AG04449 (cell line): ENCODE data around the gene NUP93.
"Not testable (repeated sequence)": the region's sequence is repeated elsewhere in the genome, so short reads cannot be mapped to it uniquely, and the experiment has no call there.

Experiments used
- CTCF ChIA-PET: fragments of 350-600 bp; formaldehyde crosslinking; extraction: SDS; loops from one replicate; lab custom pipeline; 2021; ENCODE audit warnings: antibody characterized with exemption; lab: Yijun Ruan, JAX
- POLR2A ChIA-PET: fragments of 400-600, 350-600 bp; formaldehyde crosslinking; extraction: SDS; loops from one replicate; lab custom pipeline; 2020; ENCODE audit warnings: antibody characterized with exemption, inconsistent platforms; lab: Yijun Ruan, JAX
- DNase-seq: peaks from one replicate; pipeline ENCODE4 v3.0.0-alpha.2; 2010; ENCODE audit warnings: low read depth, low spot score
- H3K4me3 ChIP-seq: 2 replicates; pipeline ENCODE4 v1.5.1; 2011; ENCODE audit warnings: low read depth, mild to moderate bottlenecking, control low read depth, low read length
- TF ChIP-seq, protein P1 (sequence below): IDR thresholded peaks from one replicate; pipeline ENCODE4 v1.5.1; 2011; ENCODE audit warnings: mild to moderate bottlenecking, moderate library complexity, low read length, control low read depth, inconsistent platforms; ENCODE audit not compliant: insufficient read depth; ENCODE audit errors: missing control alignments

Gene NUP93

DNA sequence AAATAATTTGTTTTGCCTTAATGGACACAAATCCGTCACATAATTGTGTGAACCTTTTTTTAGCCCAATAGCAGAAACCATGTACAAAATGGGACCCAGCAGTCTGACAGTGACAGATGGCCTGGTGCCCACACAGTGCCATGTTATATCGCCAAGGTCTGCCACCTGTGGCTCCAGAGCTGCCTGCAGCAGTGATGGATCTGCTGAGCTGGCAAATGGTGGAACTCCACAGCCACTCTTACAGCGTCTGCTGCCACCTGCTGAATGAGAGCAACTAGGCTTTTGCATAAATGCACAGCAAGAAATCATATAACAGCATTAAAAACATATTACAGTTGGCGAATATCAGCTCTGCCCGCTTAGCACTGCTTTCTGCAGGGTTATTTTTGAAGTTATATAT lies 59.4 kb downstream of the NUP93 start:
- POLR2A ChIA-PET: no interaction called here
- TF ChIP-seq, protein P1, sequence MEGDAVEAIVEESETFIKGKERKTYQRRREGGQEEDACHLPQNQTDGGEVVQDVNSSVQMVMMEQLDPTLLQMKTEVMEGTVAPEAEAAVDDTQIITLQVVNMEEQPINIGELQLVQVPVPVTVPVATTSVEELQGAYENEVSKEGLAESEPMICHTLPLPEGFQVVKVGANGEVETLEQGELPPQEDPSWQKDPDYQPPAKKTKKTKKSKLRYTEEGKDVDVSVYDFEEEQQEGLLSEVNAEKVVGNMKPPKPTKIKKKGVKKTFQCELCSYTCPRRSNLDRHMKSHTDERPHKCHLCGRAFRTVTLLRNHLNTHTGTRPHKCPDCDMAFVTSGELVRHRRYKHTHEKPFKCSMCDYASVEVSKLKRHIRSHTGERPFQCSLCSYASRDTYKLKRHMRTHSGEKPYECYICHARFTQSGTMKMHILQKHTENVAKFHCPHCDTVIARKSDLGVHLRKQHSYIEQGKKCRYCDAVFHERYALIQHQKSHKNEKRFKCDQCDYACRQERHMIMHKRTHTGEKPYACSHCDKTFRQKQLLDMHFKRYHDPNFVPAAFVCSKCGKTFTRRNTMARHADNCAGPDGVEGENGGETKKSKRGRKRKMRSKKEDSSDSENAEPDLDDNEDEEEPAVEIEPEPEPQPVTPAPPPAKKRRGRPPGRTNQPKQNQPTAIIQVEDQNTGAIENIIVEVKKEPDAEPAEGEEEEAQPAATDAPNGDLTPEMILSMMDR: peak; percentile 50
- DNase-seq: no peak
- H3K4me3 ChIP-seq: no peak overlapping the region
- CTCF ChIA-PET: interaction anchor here (0.6 to 21.1 kb wide), 14 partner anchors 9 to 276 kb away, joined by 3 to 570 read pairs (median 6); partner anchors contain the start of gene SLC12A3

DNA sequence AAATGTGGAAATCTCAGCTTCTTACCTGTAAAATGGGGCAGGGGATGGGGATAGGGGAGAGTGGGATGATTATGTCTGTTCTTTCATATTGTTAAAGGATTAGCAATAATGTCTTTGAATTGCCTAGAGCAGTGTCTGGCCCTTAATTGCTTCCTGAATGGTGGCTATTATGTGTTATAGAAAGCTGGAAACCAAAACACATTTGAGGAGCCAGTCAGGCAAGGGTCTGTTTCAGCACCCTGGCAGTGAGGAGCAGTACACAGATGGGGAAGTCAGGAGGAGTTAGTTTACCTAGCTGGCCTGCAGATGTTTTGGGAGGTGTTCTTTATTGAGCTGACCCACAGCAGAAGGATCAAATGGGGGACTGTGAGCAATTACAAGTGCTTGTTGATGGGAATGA lies 63.0 kb downstream of the NUP93 start:
- CTCF ChIA-PET: interaction anchor here (0.6 to 21.1 kb wide), 45 partner anchors 10 to 355 kb away, joined by 3 to 570 read pairs (median 5); partner anchors contain the start of genes HERPUD1 and SLC12A3
- no peak for DNase-seq
- TF ChIP-seq, protein P1: no peak
- POLR2A ChIA-PET: interaction anchor here (1.1 to 1.7 kb wide), 2 partner anchors 139 to 141 kb away, joined by 4 read pairs; partner anchors contain the start of gene HERPUD1
- no peak overlapping the region for H3K4me3 ChIP-seq

DNA sequence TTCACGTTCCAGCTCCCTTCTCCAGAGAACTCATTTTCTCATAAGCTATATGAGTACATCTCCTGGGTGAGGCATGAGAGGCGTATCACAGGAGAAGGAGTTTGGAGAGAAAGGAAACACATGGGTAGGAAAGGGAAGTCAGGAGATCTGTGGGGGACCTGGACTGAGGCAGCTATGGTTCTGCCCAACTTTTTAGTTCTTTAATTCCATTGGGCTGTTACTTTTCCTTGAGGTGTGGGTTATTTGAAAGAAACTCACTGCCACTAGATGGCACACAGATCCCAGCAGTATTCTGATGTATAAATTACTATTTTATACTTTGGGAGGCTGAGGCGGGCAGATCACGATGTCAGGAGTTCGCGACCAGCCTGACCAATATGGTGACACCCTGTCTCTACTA lies 63.6 kb downstream of the NUP93 start:
- ChIA-PET CTCF (interaction anchor here (0.6 to 21.1 kb wide), 46 partner anchors 10 to 355 kb away, joined by 3 to 570 read pairs (median 5); partner anchors contain the start of genes HERPUD1 and SLC12A3), POLR2A (interaction anchor here (1.1 to 1.7 kb wide), 2 partner anchors 138 to 140 kb away, joined by 4 read pairs; partner anchors contain the start of gene HERPUD1)
- no peak for DNase-seq
- TF ChIP-seq, protein P1: peak; percentile 39
- H3K4me3 ChIP-seq: no peak overlapping the region

DNA sequence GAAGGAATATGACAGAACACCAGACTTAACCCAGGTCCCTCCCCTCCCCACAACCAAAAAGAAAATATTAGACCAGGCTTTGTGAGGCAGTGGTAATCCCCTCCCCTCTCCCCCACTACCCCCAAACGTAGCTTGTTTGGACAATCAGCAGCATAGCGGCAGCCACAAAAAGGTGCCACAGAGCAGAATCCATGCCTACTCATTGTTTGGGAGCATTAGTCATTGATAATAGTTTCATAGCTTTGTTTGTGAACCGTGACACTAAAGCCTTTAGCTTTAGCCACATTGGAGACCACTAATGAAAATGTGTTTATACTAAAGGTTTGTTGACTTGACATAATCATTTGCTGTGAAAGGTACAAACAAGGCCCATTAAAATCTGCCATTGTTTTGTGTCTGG lies 65.1 kb downstream of the NUP93 start:
- TF ChIP-seq, protein P1: no peak
- no peak for DNase-seq
- POLR2A ChIA-PET: no interaction called here
- H3K4me3 ChIP-seq: no peak overlapping the region
- CTCF ChIA-PET: interaction anchor here (0.9 to 21.1 kb wide), 9 partner anchors 8 to 163 kb away, joined by 3 to 570 read pairs (median 7); partner anchors contain the start of gene SLC12A3

DNA sequence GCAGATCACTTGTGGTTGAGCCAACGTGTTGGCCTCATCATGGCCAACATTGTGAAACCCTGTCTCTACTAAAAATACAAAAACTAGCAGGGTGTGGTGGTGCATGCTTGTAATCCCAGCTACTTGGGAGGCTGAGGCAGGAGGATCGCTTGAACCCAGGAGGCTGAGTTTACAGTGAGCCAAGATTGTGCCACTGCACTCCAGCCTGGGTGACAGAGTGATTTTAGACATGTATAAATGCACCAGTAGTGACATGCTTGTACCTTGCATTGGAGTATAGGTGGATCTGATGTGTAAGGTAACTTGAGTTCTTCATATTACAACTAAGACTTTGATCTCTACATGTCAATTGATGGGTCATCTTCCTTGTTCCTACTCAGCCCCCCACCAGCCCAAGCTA lies 67.1 kb downstream of the NUP93 start:
- DNase-seq, H3K4me3 ChIP-seq, POLR2A ChIA-PET: not testable (repeated sequence)
- CTCF ChIA-PET: interaction anchor here (0.9 to 21.1 kb wide), 2 partner anchors 11 to 62 kb away, joined by 4 to 570 read pairs; partner anchors contain the start of gene SLC12A3

DNA sequence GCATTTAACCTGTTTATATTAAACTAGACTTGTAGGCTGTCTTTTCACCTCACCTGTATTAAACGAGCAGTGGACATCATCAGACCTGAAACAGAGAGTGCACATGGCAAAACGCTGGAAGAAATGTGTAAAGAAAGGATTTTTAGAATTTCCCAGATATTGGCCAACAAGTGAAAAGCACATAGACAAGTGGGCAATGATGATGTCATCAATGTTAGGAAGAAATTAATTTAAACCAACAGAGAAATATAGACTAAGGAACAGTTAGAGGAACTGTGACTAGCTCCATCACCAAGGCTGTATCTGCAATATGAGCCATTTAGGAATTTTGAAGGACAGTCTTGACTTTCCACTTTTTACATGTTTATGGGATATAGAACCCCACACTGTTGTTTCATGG lies 67.9 kb downstream of the NUP93 start:
- TF ChIP-seq, protein P1: no peak
- no peak overlapping the region for H3K4me3 ChIP-seq
- CTCF ChIA-PET: interaction anchor here (1.1 to 21.1 kb wide), 3 partner anchors 10 to 61 kb away, joined by 3 to 570 read pairs (median 4); partner anchors contain the start of gene SLC12A3
- no peak for DNase-seq
- POLR2A ChIA-PET: no interaction called here
